Measurements from ENCODE around the gene PLK2. TPM values are rescaled to one million over a fixed set of nuclear protein-coding genes. Genes with fewer than 3 reads are reported as not detected.

Gene PLK2
- polyA plus RNA-seq, 2 of the 4 experiments (the other 2 are of a cell fraction): 168 to 230 TPM

DNA sequence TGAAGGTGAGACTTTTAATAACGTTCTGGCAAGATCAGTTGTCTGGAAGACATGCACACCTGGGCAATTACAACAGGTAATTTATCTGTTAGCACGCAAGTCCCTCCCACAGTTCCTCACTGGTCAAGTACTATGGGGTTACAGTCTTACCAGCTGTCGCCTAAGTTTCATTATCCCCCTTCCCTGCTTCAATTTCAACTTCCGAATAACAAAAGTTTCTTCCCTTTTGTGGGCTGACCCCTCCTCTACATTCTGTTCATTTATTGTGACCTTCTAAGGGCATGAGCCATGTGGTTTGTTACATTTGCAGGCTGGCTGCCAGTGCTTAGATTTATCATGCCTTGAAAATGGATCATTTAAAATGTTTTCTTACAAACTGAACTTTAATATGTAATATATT lies 47.8 kb upstream of the PLK2 start (continued):
- TF ChIP-seq, protein P1, sequence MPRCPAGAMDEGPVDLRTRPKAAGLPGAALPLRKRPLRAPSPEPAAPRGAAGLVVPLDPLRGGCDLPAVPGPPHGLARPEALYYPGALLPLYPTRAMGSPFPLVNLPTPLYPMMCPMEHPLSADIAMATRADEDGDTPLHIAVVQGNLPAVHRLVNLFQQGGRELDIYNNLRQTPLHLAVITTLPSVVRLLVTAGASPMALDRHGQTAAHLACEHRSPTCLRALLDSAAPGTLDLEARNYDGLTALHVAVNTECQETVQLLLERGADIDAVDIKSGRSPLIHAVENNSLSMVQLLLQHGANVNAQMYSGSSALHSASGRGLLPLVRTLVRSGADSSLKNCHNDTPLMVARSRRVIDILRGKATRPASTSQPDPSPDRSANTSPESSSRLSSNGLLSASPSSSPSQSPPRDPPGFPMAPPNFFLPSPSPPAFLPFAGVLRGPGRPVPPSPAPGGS (IDR thresholded peaks at IDR 0.05): no peak
- TF ChIP-seq FOSB (CRISPR knock-in tag; IDR thresholded peaks at IDR 0.05) (no peak), ZSCAN20 (CRISPR knock-in tag; IDR thresholded peaks at IDR 0.05) (no peak), JUNB (IDR thresholded peaks at IDR 0.05) (no peak), MAX (IDR thresholded peaks at IDR 0.05) (no peak)

- ATAC-seq (no peak), FAIRE-seq (no peak), DNase-seq (ENCODE audit: low read depth in 1 of 2, low spot score in 1 of 2) (no peak)
- Histone ChIP-seq H3K4me2 (no peak overlapping the region), H3K9me3 (no peaks in the 10 kb centered on the region), H3K4me3 (no peak overlapping the region), H3K27ac (no peak overlapping the region), H3K4me1 (no peaks in the 10 kb centered on the region)
- ChIA-PET CTCF (interaction anchor here (0.7 to 17.4 kb wide), 3 partner anchors 8 to 344 kb away, joined by 3 to 266 read pairs (median 38); no protein-coding TSS in a partner anchor), POLR2A (no interaction called here)
- 15% methylated on average over 2 of the region's 2 CpGs for WGBS (ENCODE audit: missing lambda C conversion rate)
- TF ChIP-seq, protein P2, sequence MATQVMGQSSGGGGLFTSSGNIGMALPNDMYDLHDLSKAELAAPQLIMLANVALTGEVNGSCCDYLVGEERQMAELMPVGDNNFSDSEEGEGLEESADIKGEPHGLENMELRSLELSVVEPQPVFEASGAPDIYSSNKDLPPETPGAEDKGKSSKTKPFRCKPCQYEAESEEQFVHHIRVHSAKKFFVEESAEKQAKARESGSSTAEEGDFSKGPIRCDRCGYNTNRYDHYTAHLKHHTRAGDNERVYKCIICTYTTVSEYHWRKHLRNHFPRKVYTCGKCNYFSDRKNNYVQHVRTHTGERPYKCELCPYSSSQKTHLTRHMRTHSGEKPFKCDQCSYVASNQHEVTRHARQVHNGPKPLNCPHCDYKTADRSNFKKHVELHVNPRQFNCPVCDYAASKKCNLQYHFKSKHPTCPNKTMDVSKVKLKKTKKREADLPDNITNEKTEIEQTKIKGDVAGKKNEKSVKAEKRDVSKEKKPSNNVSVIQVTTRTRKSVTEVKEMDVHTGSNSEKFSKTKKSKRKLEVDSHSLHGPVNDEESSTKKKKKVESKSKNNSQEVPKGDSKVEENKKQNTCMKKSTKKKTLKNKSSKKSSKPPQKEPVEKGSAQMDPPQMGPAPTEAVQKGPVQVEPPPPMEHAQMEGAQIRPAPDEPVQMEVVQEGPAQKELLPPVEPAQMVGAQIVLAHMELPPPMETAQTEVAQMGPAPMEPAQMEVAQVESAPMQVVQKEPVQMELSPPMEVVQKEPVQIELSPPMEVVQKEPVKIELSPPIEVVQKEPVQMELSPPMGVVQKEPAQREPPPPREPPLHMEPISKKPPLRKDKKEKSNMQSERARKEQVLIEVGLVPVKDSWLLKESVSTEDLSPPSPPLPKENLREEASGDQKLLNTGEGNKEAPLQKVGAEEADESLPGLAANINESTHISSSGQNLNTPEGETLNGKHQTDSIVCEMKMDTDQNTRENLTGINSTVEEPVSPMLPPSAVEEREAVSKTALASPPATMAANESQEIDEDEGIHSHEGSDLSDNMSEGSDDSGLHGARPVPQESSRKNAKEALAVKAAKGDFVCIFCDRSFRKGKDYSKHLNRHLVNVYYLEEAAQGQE (IDR thresholded peaks at IDR 0.05): no peak
- TF ChIP-seq, protein P3, sequence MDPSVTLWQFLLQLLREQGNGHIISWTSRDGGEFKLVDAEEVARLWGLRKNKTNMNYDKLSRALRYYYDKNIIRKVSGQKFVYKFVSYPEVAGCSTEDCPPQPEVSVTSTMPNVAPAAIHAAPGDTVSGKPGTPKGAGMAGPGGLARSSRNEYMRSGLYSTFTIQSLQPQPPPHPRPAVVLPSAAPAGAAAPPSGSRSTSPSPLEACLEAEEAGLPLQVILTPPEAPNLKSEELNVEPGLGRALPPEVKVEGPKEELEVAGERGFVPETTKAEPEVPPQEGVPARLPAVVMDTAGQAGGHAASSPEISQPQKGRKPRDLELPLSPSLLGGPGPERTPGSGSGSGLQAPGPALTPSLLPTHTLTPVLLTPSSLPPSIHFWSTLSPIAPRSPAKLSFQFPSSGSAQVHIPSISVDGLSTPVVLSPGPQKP (IDR thresholded peaks at IDR 0.05; ENCODE audit: low read depth, low read length): no peak
- TF ChIP-seq E2F6 (IDR thresholded peaks at IDR 0.05; ENCODE audit: borderline replicate concordance, low read depth): no peak
- TF ChIP-seq, protein P1 (IDR thresholded peaks at IDR 0.05): no peak
- no peak for TF ChIP-seq SREBF2 (IDR thresholded peaks at IDR 0.05)
These were observed 46.2 kb upstream of the PLK2 start for GRCh38 chr5:58505971-58506640.

DNA sequence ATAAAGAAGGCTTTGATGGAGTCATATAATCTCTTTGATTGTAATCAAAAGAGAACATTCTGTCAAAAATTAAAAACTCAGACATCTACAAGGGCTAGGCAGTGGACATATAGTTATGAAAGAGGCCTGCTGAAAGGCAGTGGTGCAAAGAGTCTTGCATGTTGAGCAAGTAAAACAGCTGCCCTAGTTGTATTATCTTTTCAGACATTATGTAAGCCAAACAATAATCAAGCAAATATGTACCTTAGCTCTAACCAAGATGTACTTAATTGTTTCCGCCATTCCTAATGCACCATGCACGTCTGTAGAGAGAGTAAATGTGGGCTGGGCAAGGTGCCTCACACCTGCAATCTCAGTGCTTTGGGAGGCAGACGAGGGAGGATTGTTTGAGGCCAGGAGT lies 45.6 kb upstream of the PLK2 start:
- POLR2A ChIA-PET: no interaction called here
- H3K9me3 ChIP-seq: no peaks in the 10 kb centered on the region
- ATAC-seq: no peak

More for the DNA sequence above, 45.6 kb upstream of the PLK2 start:
- DNase-seq (ENCODE audit: low read depth in 1 of 2, low spot score in 1 of 2) (no peak), FAIRE-seq (no peak)
- H3K4me2 ChIP-seq: no peak overlapping the region
- 10% methylated on average over 3 of the region's 3 CpGs for WGBS (ENCODE audit: missing lambda C conversion rate)
- no peaks in the 10 kb centered on the region for H3K4me1 ChIP-seq
- H3K27ac ChIP-seq: no peak overlapping the region
- no peak overlapping the region for H3K4me3 ChIP-seq
- CTCF ChIA-PET: interaction anchor here (5.6 to 17.4 kb wide), 2 partner anchors 8 to 345 kb away, joined by 38 to 266 read pairs; no protein-coding TSS in a partner anchor
- TF ChIP-seq NPAS2 (CRISPR knock-in tag; IDR thresholded peaks at IDR 0.05; ENCODE audit: borderline replicate concordance): no peak
- TF ChIP-seq POLR2AphosphoS2 (conservative IDR thresholded peaks at IDR 0.05; ENCODE audit: low read length): no peak
- TF ChIP-seq HOXB13 (CRISPR knock-in tag; IDR thresholded peaks at IDR 0.05; ENCODE audit: low read depth): no peak
- TF ChIP-seq ZC3H11A (IDR thresholded peaks at IDR 0.05): no peak
- no peak for TF ChIP-seq HES2 (IDR thresholded peaks at IDR 0.05)
- TF ChIP-seq ZFP36 (IDR thresholded peaks at IDR 0.05; ENCODE audit: borderline replicate concordance, partially characterized antibody): no peak
- no peak for TF ChIP-seq SREBF2 (IDR thresholded peaks at IDR 0.05)
- TF ChIP-seq FOXS1 (CRISPR knock-in tag; IDR thresholded peaks at IDR 0.05): no peak
- no peak for TF ChIP-seq HEYL (CRISPR knock-in tag; IDR thresholded peaks at IDR 0.05)
- no peak for TF ChIP-seq ESRRA (IDR thresholded peaks at IDR 0.05; ENCODE audit: borderline replicate concordance, low read length)
- TF ChIP-seq SMC3 (IDR thresholded peaks at IDR 0.05): no peak
- no peak for TF ChIP-seq NR3C1 (IDR thresholded peaks at IDR 0.05)
- TF ChIP-seq MAFK (IDR thresholded peaks at IDR 0.05; ENCODE audit: partially characterized antibody): no peak
- no peak for TF ChIP-seq RCOR1 (IDR thresholded peaks at IDR 0.05; ENCODE audit: low read depth, low read length)
- TF ChIP-seq HOXB5 (CRISPR knock-in tag; IDR thresholded peaks at IDR 0.05): no peak
- no peak for TF ChIP-seq JUNB (IDR thresholded peaks at IDR 0.05)
- no peak for TF ChIP-seq BHLHE40 (IDR thresholded peaks at IDR 0.05; ENCODE audit: low read depth, low read length)
- TF ChIP-seq E2F6 (IDR thresholded peaks at IDR 0.05; ENCODE audit: borderline replicate concordance, low read depth): no peak
- TF ChIP-seq RAD21 (conservative IDR thresholded peaks at IDR 0.05 in 1 of 2, IDR thresholded peaks at IDR 0.05 in 1 of 2): no peak

Data from A549 (cell line).